Endometrium (tissue), 2 donors: ENCODE results near the gene PROM1.

Experiments
- FAIRE-seq: peaks from 2 replicates; lab custom pipeline; 2012; peaks lifted over from hg19 to GRCh38; lab: Jason Lieb, UNC
- donor health status: control.
- donor health status: control.

The PROM1 gene

GRCh38 chr4:16083241-16084191 lies at the start of gene PROM1:
Gene PROM1, minus strand, starts transcription at chr4:16084023. Its CDS starts 8,117 bp downstream, at chr4:16075906.
- FAIRE-seq, result no peak

- FAIRE-seq, result no peak
Measured at GRCh38 chr4:16133406-16133805, 49.6 kb upstream of the PROM1 start.

- no peak for FAIRE-seq
Measured at GRCh38 chr4:16131293-16131692, 47.5 kb upstream of the PROM1 start.

- no peak for FAIRE-seq
Measured at GRCh38 chr4:16129336-16129735, 45.5 kb upstream of the PROM1 start.

GRCh38 chr4:16126714-16127113 lies 42.9 kb upstream of the PROM1 start:
- FAIRE-seq, result no peak

- FAIRE-seq, result no peak
Measured at GRCh38 chr4:16125571-16126445, 42.0 kb upstream of the PROM1 start.

- FAIRE-seq, result no peak
Measured at GRCh38 chr4:16124232-16124631, 40.4 kb upstream of the PROM1 start.

GRCh38 chr4:16123356-16124084 lies 39.7 kb upstream of the PROM1 start:
- no peak for FAIRE-seq

- no peak for FAIRE-seq
Measured at GRCh38 chr4:16122784-16123183, 39.0 kb upstream of the PROM1 start.

- no peak for FAIRE-seq
Measured at GRCh38 chr4:16122308-16122711, 38.5 kb upstream of the PROM1 start.

GRCh38 chr4:16120720-16121119 lies 36.9 kb upstream of the PROM1 start:
- FAIRE-seq, result no peak

- no peak for FAIRE-seq
Measured at GRCh38 chr4:16119981-16120380, 36.2 kb upstream of the PROM1 start.

GRCh38 chr4:16118090-16118489 lies 34.3 kb upstream of the PROM1 start:
- no peak for FAIRE-seq

GRCh38 chr4:16117164-16117563 lies 33.3 kb upstream of the PROM1 start:
- no peak for FAIRE-seq

- FAIRE-seq, result no peak
Measured at GRCh38 chr4:16116493-16116990, 32.7 kb upstream of the PROM1 start.

- FAIRE-seq, result peak; percentile 33
Measured at GRCh38 chr4:16116019-16116418, 32.2 kb upstream of the PROM1 start.

GRCh38 chr4:16114546-16114945 lies 30.7 kb upstream of the PROM1 start:
- FAIRE-seq, result no peak

GRCh38 chr4:16113741-16114140 lies 29.9 kb upstream of the PROM1 start:
- FAIRE-seq, result no peak

- FAIRE-seq, result no peak
Measured at GRCh38 chr4:16111533-16111932, 27.7 kb upstream of the PROM1 start.

- FAIRE-seq, result no peak
Measured at GRCh38 chr4:16110661-16111290, 27.0 kb upstream of the PROM1 start.

- no peak for FAIRE-seq
Measured at GRCh38 chr4:16110199-16110598, 26.4 kb upstream of the PROM1 start.

GRCh38 chr4:16109256-16109655 lies 25.4 kb upstream of the PROM1 start:
- no peak for FAIRE-seq
